Vagina (tissue), 2 donors: ENCODE data around the gene SYCP2. TPM values are rescaled to one million over a fixed set of nuclear protein-coding genes. Genes with fewer than 3 reads are reported as not detected.

Source experiments
- DNase-seq, 2 donors: peaks; one replicate each; pipeline ENCODE4 v3.0.0-alpha.2; 2017; ENCODE audit errors: extremely low spot score in 2 of 2
- H3K27ac ChIP-seq: fragments of 200-600 bp; sonication (generic); one replicate; pipeline ENCODE4 v1.5.1; 2019
- H3K27me3 ChIP-seq: fragments of 200-600 bp; sonication (generic); one replicate; pipeline ENCODE4 v1.5.1; 2019
- H3K36me3 ChIP-seq, 2 donors: fragments of 200-600 bp; sonication (generic); one replicate each; pipeline ENCODE4 v1.5.1; 2017 to 2019
- H3K4me1 ChIP-seq: fragments of 200-600 bp; sonication (generic); one replicate; pipeline ENCODE4 v1.5.1; 2019
- H3K4me3 ChIP-seq, 2 donors: fragments of 200-600 bp; sonication (generic); 1 replicate in 1 of 2; 2 replicates in 1 of 2; pipeline ENCODE4 v1.5.1; 2016 to 2019
- H3K9me3 ChIP-seq: fragments of 200-600 bp; sonication (generic); one replicate; pipeline ENCODE4 v1.5.1; 2019
- POLR2A ChIP-seq, 2 donors: fragments of 450-650 bp; IDR thresholded peaks; one replicate each; pipeline ENCODE4 v1.6.1; 2017; ENCODE audit warnings: antibody characterized with exemption in 2 of 2, mild to moderate bottlenecking in 2 of 2, moderate library complexity in 2 of 2
- POLR2AphosphoS5 ChIP-seq, 2 donors: sonication (generic); formaldehyde crosslinking; IDR thresholded peaks; one replicate each; pipeline ENCODE4 v1.9.0; 2017; ENCODE audit warnings: antibody characterized with exemption in 2 of 2, mild to moderate bottlenecking in 2 of 2, low read depth in 1 of 2; ENCODE audit not compliant: insufficient read depth in 1 of 2
- intact Hi-C: fragments of 100-400 bp; cut with DNase I; formaldehyde crosslinking; loops from one replicate; pipeline ENCODE4 v1.15.1; 2023
- total RNA-seq: library from RNA; depleted of rRNA; stranded (reverse); fragments of >200 nt; gene quantifications from one replicate; pipeline ENCODE4 v1.2.3, GENCODE V29; 2016
- TF ChIP-seq, protein P1 (sequence below), 3 experiments: fragments of 450-650 bp in 2 of 3; fragments of 200-600 bp in 1 of 3; sonication (generic) in 1 of 3; IDR thresholded peaks; one replicate each; pipeline ENCODE4 v1.5.1; 2017 to 2019; ENCODE audit warnings: antibody characterized with exemption in 3 of 3, mild to moderate bottlenecking in 2 of 3, moderate library complexity in 2 of 3

Gene SYCP2
- total RNA-seq, 1 donor from 2014 or later = 3.2 TPM

DNA sequence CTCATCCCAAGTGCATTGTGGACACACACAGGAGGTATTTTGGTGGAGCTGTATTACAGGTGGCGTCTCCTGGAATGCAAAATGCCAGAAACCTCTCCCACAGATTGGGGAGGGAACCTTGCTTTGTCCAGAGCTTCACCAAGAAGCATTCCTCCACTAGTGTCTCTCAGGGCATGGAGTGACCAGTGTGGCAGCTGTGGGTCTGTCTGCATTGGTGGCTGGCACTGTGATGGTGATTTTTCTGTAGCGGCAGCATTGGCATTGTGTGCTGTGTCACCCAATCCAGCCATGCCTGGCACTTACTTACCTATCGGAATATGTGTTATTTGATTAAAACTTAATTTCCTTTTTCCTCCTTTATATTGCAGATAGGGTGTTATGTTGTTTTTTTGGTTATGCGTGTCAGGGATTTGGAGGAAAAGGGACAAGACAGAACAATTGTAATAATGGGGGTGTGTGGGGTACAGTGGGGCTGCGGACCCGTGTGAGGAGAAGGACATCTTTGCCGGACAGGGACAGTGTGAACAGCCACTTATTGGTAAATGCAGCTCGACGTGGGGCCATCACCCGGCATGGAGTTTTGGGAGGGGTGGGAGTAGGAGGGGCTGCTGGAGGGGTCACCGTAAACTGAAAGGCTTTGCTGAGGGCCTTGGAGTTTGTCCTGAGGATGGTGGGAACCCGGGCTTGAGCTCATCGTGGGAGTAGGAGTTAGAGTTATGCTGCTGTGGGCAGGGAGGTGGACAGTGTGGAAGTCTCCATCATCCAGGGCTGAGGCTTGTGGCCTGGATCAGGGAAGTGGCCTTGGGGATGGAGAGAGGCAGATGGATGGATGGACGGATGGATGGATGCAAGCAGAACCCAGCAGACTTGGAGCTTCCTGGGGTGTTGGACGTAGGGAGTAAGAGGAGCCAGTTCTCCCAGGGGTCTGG is 105.0 kb downstream of the SYCP2 start:
- Histone ChIP-seq H3K36me3 (no peaks in the 10 kb centered on the region), H3K9me3 (no peaks in the 10 kb centered on the region), H3K27me3 (no peaks in the 10 kb centered on the region), H3K4me3 (no peak overlapping the region), H3K4me1 (peaks cover 19% of the 10 kb centered on the region), H3K27ac (no peak overlapping the region)
- TF ChIP-seq POLR2A (IDR thresholded peaks at IDR 0.05) (no peak), POLR2AphosphoS5 (IDR thresholded peaks at IDR 0.05; ENCODE audit: insufficient read depth in 1 of 2, low read depth in 1 of 2) (no peak)
- TF ChIP-seq, protein P1, sequence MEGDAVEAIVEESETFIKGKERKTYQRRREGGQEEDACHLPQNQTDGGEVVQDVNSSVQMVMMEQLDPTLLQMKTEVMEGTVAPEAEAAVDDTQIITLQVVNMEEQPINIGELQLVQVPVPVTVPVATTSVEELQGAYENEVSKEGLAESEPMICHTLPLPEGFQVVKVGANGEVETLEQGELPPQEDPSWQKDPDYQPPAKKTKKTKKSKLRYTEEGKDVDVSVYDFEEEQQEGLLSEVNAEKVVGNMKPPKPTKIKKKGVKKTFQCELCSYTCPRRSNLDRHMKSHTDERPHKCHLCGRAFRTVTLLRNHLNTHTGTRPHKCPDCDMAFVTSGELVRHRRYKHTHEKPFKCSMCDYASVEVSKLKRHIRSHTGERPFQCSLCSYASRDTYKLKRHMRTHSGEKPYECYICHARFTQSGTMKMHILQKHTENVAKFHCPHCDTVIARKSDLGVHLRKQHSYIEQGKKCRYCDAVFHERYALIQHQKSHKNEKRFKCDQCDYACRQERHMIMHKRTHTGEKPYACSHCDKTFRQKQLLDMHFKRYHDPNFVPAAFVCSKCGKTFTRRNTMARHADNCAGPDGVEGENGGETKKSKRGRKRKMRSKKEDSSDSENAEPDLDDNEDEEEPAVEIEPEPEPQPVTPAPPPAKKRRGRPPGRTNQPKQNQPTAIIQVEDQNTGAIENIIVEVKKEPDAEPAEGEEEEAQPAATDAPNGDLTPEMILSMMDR (IDR thresholded peaks at IDR 0.05) = no peak
- DNase-seq = peak in 1 of 2 donors; percentile 84
- intact Hi-C loops = no loop called here

DNA sequence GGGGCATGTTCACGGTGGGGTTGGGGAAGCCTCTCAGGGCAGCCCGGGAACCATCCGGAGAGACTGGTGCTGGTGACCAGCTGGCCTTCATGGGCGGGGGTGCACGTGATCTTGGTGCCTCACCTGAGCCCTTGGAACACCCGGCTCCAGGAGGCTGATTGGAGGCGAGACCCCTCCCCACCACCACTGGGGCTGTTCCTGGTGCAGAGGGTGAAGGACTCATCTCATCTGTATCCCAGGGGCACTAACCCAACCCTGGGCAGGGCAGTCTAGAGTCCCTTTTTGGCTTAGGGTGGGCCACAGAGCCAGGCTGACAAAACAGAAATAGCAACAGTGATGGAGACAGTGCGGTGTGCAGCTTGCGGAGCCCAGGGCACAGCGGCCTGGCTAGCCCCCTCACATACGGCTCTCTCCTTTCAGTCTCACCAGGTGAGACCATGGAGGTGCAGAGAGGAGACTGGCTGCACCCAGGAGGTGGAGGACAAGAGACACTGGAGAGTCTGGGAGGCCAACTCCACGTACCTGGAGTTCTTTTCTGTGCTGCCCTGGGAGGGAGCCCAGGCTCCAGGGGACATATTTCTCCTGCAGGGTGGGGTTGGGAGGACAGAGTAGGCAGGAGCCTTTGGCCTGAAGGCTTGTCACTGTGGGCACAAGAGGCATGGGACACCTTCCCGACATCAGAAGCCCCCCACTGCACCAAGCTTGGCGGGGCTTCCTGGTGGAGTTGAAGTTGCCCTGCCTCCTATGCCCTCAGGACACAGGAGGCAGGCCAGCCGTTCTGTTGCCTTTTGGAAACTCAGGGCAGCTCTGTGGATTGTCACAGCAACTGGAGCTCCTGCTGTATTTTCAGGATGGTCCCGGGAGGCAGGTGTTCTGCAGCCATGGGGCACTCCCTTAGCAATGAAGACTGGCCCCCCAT is 106.0 kb downstream of the SYCP2 start:
- peak in 1 of 2 donors; percentile 67 for DNase-seq
- intact Hi-C loops = no loop called here
- Histone ChIP-seq H3K27ac (peak overlapping the region; percentile 39), H3K27me3 (no peaks in the 10 kb centered on the region), H3K36me3 (no peaks in the 10 kb centered on the region), H3K4me1 (peaks cover 19% of the 10 kb centered on the region), H3K9me3 (no peaks in the 10 kb centered on the region), H3K4me3 (no peak overlapping the region)
- TF ChIP-seq POLR2AphosphoS5 (IDR thresholded peaks at IDR 0.05; ENCODE audit: insufficient read depth in 1 of 2, low read depth in 1 of 2) (no peak), POLR2A (IDR thresholded peaks at IDR 0.05) (no peak)
- TF ChIP-seq, protein P1 (IDR thresholded peaks at IDR 0.05) = no peak

DNA sequence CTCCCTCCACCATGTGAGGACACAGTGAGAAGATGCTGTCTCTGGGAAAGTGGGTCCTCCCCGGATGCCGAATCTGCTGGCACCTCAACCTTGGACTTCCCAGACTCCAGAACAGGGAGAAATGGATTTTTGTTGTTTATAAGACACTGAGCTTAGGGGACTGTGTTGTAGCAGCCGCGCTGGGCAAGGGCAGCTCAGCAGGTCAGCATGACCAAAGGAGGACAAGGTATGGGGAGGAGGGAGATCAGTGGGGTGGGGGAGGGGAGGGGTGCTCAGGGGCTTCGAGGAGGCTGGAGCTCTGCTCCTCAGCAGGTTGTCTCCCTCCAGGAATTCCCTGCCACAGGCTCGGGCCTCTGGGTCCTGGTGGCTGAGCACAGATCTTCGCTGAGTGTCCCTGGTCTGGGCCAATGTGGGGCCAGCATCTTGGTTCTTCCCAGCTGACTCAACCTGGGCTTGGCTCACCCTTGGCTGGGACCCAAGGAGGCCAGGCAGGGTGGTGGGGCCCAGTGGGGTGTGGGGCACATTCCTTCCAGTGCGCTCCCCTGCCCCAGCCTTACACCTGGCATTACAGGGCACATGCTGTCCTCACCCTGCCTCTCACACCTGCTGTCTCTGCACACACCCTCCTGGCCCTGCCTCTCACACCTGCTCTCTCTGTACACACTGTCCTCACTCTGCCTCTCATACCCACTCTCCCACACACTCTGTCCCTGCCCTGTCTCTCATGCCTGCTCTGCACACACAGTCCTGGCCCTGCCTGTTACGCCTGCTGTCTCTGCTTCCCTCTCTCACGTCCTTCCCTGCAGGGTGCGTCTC is 107.3 kb downstream of the SYCP2 start:
- Histone ChIP-seq H3K27ac (peak overlapping the region; percentile 13), H3K27me3 (no peaks in the 10 kb centered on the region), H3K4me1 (peaks cover 13% of the 10 kb centered on the region), H3K36me3 (no peaks in the 10 kb centered on the region), H3K4me3 (no peak overlapping the region), H3K9me3 (no peaks in the 10 kb centered on the region)
- peak in 1 of 2 donors; percentile 33 for TF ChIP-seq POLR2AphosphoS5 (IDR thresholded peaks at IDR 0.05; ENCODE audit: insufficient read depth in 1 of 2, low read depth in 1 of 2)
- no peak for TF ChIP-seq POLR2A (IDR thresholded peaks at IDR 0.05)
- peak; percentile 85 to 95 for DNase-seq
- intact Hi-C loops = no loop called here

DNA sequence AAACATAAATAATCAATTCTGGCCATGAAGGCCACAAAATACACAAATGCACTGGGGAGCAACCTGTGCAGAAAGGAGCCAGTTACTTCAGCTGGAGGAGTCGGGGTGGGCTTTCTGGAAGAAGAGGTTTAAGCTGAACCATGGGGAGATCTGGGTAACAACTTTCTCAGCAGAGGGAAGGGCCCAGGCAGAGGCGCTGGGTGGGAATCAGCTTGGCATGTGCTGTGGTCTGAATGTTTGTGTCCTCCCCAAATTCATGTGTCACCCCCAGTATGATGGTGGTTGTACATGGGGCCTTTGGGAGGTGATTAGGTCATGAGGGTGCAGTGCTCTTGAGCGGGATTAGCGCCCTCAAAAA is 107.9 kb downstream of the SYCP2 start:
- DNase-seq = peak in 1 of 2 donors; percentile 70
- Histone ChIP-seq H3K4me3 (no peak overlapping the region), H3K4me1 (peaks cover 18% of the 10 kb centered on the region), H3K27ac (peak overlapping the region; percentile 13), H3K27me3 (no peaks in the 10 kb centered on the region), H3K9me3 (no peaks in the 10 kb centered on the region), H3K36me3 (no peaks in the 10 kb centered on the region)
- TF ChIP-seq POLR2A (IDR thresholded peaks at IDR 0.05) = no peak
- TF ChIP-seq, protein P1 (IDR thresholded peaks at IDR 0.05) = no peak
- intact Hi-C loops = no loop called here
